Hippocampal formation (tissue), 2 donors: Measurements from ENCODE around the gene SPAG16.

Experiments
- DNase-seq, 2 donors: peaks; one replicate each; lab custom pipeline; 2025; lab: John Stamatoyannopoulos, UW

The SPAG16 gene

GRCh38 chr2:213284105-213285090 is at the start of gene SPAG16:
Gene SPAG16 (plus strand): TSS chr2:213284464.
- peak; percentile 93 to 96 for DNase-seq

GRCh38 chr2:213234641-213235040 is 49.6 kb upstream of the SPAG16 start:
- no peak for DNase-seq

GRCh38 chr2:213235741-213236140 is 48.5 kb upstream of the SPAG16 start:
- no peak for DNase-seq

GRCh38 chr2:213237251-213237650 is 47.0 kb upstream of the SPAG16 start:
- no peak for DNase-seq

- DNase-seq = no peak
These were observed 46.5 kb upstream of the SPAG16 start for GRCh38 chr2:213237787-213238186.

GRCh38 chr2:213238753-213239495 is 45.3 kb upstream of the SPAG16 start:
- DNase-seq = no peak

- DNase-seq = no peak
These were observed 42.4 kb upstream of the SPAG16 start for GRCh38 chr2:213241817-213242216.

GRCh38 chr2:213242653-213243052 is 41.6 kb upstream of the SPAG16 start:
- DNase-seq = no peak

GRCh38 chr2:213243189-213244044 is 40.8 kb upstream of the SPAG16 start:
- no peak for DNase-seq

GRCh38 chr2:213246497-213247281 is 37.6 kb upstream of the SPAG16 start:
- peak in 1 of 2 donors; percentile 19 for DNase-seq

GRCh38 chr2:213247566-213247965 is 36.7 kb upstream of the SPAG16 start:
- no peak for DNase-seq

GRCh38 chr2:213248637-213249036 is 35.6 kb upstream of the SPAG16 start:
- DNase-seq = no peak

GRCh38 chr2:213249502-213249901 is 34.8 kb upstream of the SPAG16 start:
- no peak for DNase-seq

GRCh38 chr2:213251618-213252017 is 32.6 kb upstream of the SPAG16 start:
- peak in 1 of 2 donors; percentile 73 for DNase-seq

- peak in 1 of 2 donors; percentile 3 for DNase-seq
These were observed 32.1 kb upstream of the SPAG16 start for GRCh38 chr2:213252206-213252605.

GRCh38 chr2:213253162-213253561 is 31.1 kb upstream of the SPAG16 start:
- no peak for DNase-seq

- no peak for DNase-seq
These were observed 25.0 kb upstream of the SPAG16 start for GRCh38 chr2:213259266-213259665.

- DNase-seq = no peak
These were observed 23.0 kb upstream of the SPAG16 start for GRCh38 chr2:213261237-213261636.

- no peak for DNase-seq
These were observed 22.5 kb upstream of the SPAG16 start for GRCh38 chr2:213261715-213262114.

GRCh38 chr2:213265679-213266078 is 18.6 kb upstream of the SPAG16 start:
- DNase-seq = no peak

GRCh38 chr2:213266421-213266820 is 17.8 kb upstream of the SPAG16 start:
- no peak for DNase-seq
